Heart left ventricle (tissue), 16 donors: Measurements from ENCODE around the gene RHBDD2. TPM values are rescaled to one million over a fixed set of nuclear protein-coding genes. Genes with fewer than 3 reads are reported as not detected.

Experiments
- ATAC-seq, 4 donors: fragments of 200-7000 bp; cut with Tn5 transposase; one replicate each; pipeline ENCODE4 v1.9.1; 2020 to 2022; ENCODE audit warnings: moderate library complexity in 4 of 4, mild to moderate bottlenecking in 3 of 4, moderate number of reproducible peaks in 1 of 4
- DNase-seq, 5 donors: peaks; one replicate each; pipeline ENCODE4 v3.0.0-alpha.2; 2020
- H3K27ac ChIP-seq, 12 donors: fragments of 200-600 bp; sonication (generic) in 4 of 12; one replicate each; pipeline versions ENCODE4 v1.5.0 to v1.8.0; 2016 to 2022; ENCODE audit warnings: mild to moderate bottlenecking in 2 of 12
- H3K27me3 ChIP-seq, 9 donors: fragments of 200-600 bp; sonication (generic) in 2 of 9; one replicate each; pipeline versions ENCODE4 v1.5.1 to v1.8.0; 2016 to 2022; ENCODE audit warnings: mild to moderate bottlenecking in 3 of 9
- H3K36me3 ChIP-seq, 9 donors: fragments of 200-600 bp; sonication (generic) in 2 of 9; one replicate each; pipeline versions ENCODE4 v1.5.0 to v1.8.0; 2018 to 2022; ENCODE audit warnings: mild to moderate bottlenecking in 2 of 9
- H3K4me1 ChIP-seq, 12 donors: fragments of 200-600 bp; sonication (generic) in 4 of 12; one replicate each; pipeline versions ENCODE4 v1.5.0 to v1.8.0; 2016 to 2022; ENCODE audit warnings: mild to moderate bottlenecking in 3 of 12
- H3K4me3 ChIP-seq, 12 donors: fragments of 200-600 bp; sonication (generic) in 4 of 12; one replicate each; pipeline versions ENCODE4 v1.5.0 to v1.8.0; 2017 to 2022; ENCODE audit warnings: mild to moderate bottlenecking in 9 of 12, moderate library complexity in 4 of 12
- H3K9me3 ChIP-seq, 12 donors: fragments of 200-600 bp; sonication (generic) in 4 of 12; one replicate each; pipeline versions ENCODE4 v1.5.0 to v1.8.0; 2016 to 2022; ENCODE audit warnings: mild to moderate bottlenecking in 1 of 12
- POLR2A ChIP-seq, 2 donors: fragments of 450-650 bp; IDR thresholded peaks; one replicate each; pipeline ENCODE4 v1.6.1; 2017; ENCODE audit warnings: antibody characterized with exemption in 2 of 2, mild to moderate bottlenecking in 2 of 2, moderate library complexity in 2 of 2
- WGBS, 4 donors: extraction: QIAGEN DNeasy Blood & Tissue Kit in 2 of 4; methylation state at CpG; one replicate each; pipeline versions ENCODE4 v1.1.5 to v1.1.7; 2013 to 2018; 5-methylcytosine and 5-hydroxymethylcytosine counted together
- intact Hi-C, 10 donors: fragments of 100-400 bp; cut with DNase I; formaldehyde crosslinking; loops; one replicate each; pipeline versions ENCODE4 v1.11.1 to v1.14.2; 2022
- polyA plus RNA-seq, 2 donors: library from polyadenylated mRNA; stranded (reverse); fragments of 200-250 nt; gene quantifications; one replicate each; pipeline ENCODE4 v1.2.3, GENCODE V29; 2013
- total RNA-seq, 9 donors: library from RNA; depleted of rRNA in 2 of 9; stranded (reverse); fragments of >200 nt in 2 of 9; fragmentation: NEBNext Ultra II Directional in 3 of 9; extraction: Animal tissue kit (Norgen Biotek cat#: 25700) in 3 of 9; gene quantifications; one replicate each; pipeline versions ENCODE4 v1.1.0 to v1.2.4, GENCODE V29; 2016 to 2023
- TF ChIP-seq, protein P1 (sequence below), 12 donors: fragments of 200-600 bp; sonication (generic) in 4 of 12; IDR thresholded peaks; one replicate each; pipeline versions ENCODE4 v1.5.0 to v1.8.0; 2018 to 2022; ENCODE audit warnings: antibody characterized with exemption in 12 of 12, mild to moderate bottlenecking in 5 of 12
- donor health status: ischemic (EF 13 %, LVEDD 7.1; RV severe dilation, severe dysfunction).
- donor health status: healthy with polysubstance abuse.
- donor health status: DM: no; HTN: yes; CAD: no.
- donor health status: DM: no; HTN: no; CAD: no.
- donor health status: ischemic (EF 25% LVEDD 6.9; RV normal size, moderate dysfunction).
- donor health status: ischemic (EF 25% LVEDD 5.7; RV mildly dilated, moderate dysfunction).
- donor health status: healthy.
- donor health status: DM: yes; HTN: yes; CAD: no.
- donor health status: ischemic (EF 35%, LVEDD 5.7; RV mildly dilated, moderate dysfunction).
- donor health status: nonischemic (EF 11% LVEDD 7.7; RV severe dilation, severe dysfunction).
- donor health status: DM: yes; HTN: yes; CAD: no.
- donor health status: PGD.
- donor health status: ischemic (EF 29% LVEDD 5.4; RV normal size, mild dysfunction).
- donor health status: nonischemic (EF 23%, LVEDD 6.1; RV moderate dilation, normal function).

The RHBDD2 gene
- total and polyA plus RNA-seq, 11 donors, result 23.6 to 44.1 (median 32.5) TPM

DNA sequence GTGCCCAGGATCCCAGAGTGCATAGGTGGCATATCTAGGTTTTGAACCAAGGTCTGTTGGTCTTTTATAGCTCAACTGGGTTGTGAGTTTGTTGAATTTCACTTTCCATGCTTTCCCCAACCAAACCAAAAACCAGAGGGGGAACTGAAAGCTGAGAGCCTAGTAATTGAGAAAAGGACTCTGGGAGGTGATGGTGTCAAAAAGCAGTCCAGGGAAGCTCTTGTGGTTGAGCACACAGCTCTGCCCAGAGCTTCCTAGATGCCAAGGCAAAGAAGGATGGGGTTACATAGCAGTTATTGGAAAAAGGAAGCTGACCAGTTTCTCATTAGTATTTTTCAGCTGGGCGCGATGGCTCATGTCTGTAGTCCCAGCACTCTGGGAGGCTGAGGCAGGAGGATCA lies 46.1 kb downstream of the RHBDD2 start:
- TF ChIP-seq, protein P1, sequence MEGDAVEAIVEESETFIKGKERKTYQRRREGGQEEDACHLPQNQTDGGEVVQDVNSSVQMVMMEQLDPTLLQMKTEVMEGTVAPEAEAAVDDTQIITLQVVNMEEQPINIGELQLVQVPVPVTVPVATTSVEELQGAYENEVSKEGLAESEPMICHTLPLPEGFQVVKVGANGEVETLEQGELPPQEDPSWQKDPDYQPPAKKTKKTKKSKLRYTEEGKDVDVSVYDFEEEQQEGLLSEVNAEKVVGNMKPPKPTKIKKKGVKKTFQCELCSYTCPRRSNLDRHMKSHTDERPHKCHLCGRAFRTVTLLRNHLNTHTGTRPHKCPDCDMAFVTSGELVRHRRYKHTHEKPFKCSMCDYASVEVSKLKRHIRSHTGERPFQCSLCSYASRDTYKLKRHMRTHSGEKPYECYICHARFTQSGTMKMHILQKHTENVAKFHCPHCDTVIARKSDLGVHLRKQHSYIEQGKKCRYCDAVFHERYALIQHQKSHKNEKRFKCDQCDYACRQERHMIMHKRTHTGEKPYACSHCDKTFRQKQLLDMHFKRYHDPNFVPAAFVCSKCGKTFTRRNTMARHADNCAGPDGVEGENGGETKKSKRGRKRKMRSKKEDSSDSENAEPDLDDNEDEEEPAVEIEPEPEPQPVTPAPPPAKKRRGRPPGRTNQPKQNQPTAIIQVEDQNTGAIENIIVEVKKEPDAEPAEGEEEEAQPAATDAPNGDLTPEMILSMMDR (IDR thresholded peaks at IDR 0.05), result no peak
- TF ChIP-seq POLR2A (IDR thresholded peaks at IDR 0.05), result no peak
- 93 to 100% (median 95%) methylated on average over 2 of the region's 2 CpGs for WGBS, 4 donors
- peak overlapping the region in 4 of 12 donors; percentile 40 to 74 (median 56) for H3K27ac ChIP-seq
- ATAC-seq, result no peak
- no peaks in the 10 kb centered on the region for H3K27me3 ChIP-seq
- H3K9me3 ChIP-seq, result no peaks in the 10 kb centered on the region
- no peak overlapping the region for H3K4me3 ChIP-seq
- no peak for DNase-seq
- peaks cover 9 to 49% (median 27%) of the 10 kb centered on the region in 12 donors for H3K4me1 ChIP-seq
- H3K36me3 ChIP-seq, result peaks cover 0 to 11% (median 0%) of the 10 kb centered on the region in 9 donors
- intact Hi-C loops, result loop anchor here in 1 of 10 donors (5.0 kb wide), 1 partner anchor 32 kb away; no protein-coding TSS in a partner anchor

DNA sequence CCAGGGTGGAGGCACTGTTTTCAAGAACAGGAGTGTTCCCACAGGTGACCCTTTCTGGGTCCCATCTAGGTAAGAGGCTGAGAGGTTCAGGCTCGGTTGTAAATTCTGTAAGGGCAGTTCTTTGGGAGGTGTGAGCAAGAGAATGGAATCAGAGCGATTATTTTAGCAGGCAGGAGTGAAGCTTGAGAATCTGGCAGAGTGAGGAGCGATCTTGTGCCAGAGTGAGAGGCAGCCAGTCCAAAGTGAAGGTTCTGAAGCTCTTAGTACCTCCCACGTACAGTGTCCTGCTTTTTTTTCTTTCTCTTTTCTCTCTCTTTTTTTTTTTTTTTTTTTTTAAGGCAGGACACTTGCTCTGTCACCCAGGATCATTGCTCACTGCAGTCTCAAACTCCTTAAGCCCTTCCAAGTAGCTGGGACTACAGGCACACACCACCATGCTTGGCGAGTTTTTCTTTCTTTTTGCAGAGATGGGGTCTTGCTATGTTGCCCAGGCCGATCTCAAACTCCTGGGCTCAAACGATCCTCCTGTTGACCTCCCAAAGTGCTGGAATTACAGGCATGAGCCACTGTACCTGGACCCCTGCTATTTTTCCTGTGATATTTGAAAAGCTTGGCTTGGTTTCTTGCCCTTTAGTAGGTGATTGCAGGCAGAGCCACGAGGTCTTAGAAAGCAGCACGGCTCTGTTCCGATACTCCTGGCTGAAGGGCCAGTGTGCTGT lies 47.0 kb downstream of the RHBDD2 start:
- H3K9me3 ChIP-seq, result no peaks in the 10 kb centered on the region
- peak in 1 of 5 donors; percentile 46 for DNase-seq
- 63 to 71% (median 67%) methylated on average over 10 of the region's 10 CpGs for WGBS, 4 donors
- peaks cover 0 to 11% (median 0%) of the 10 kb centered on the region in 9 donors for H3K36me3 ChIP-seq
- no peaks in the 10 kb centered on the region for H3K27me3 ChIP-seq
- peaks cover 9 to 40% (median 22%) of the 10 kb centered on the region in 12 donors for H3K4me1 ChIP-seq
- ATAC-seq, result peak; percentile 64 to 82 (median 79)
- TF ChIP-seq POLR2A (IDR thresholded peaks at IDR 0.05), result no peak
- TF ChIP-seq, protein P1 (IDR thresholded peaks at IDR 0.05), result no peak
- H3K27ac ChIP-seq, result peak overlapping the region in 8 of 12 donors; percentile 2 to 74 (median 38)
- H3K4me3 ChIP-seq, result no peak overlapping the region
- intact Hi-C loops, result no loop called here

DNA sequence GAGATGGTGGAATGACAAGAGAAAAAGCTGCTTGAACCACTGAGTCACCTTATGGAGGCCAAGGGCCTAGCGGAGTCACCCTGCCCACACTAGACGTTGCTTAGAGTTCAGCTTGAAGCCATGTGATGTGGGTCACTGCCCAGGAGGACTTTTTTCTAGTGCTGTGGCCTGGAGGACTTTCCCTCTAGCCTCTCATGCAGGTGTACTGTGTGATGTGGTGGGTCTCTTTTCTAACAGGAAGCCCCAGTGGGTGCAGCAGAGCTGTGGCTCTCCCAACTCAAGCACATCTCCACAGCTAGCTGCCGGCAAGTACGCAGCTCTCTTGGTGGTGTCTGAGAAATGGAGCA lies 49.7 kb downstream of the RHBDD2 start:
- WGBS, 4 donors, result 79 to 100% (median 90%) methylated on average over 2 to 4 of the region's 4 CpGs
- H3K4me1 ChIP-seq, result peaks cover 0 to 33% (median 12%) of the 10 kb centered on the region in 12 donors
- no peak for DNase-seq
- H3K9me3 ChIP-seq, result peaks cover 0 to 2% (median 0%) of the 10 kb centered on the region in 12 donors
- H3K36me3 ChIP-seq, result peaks cover 0 to 11% (median 0%) of the 10 kb centered on the region in 9 donors
- H3K4me3 ChIP-seq, result no peak overlapping the region
- ATAC-seq, result no peak
- no peaks in the 10 kb centered on the region for H3K27me3 ChIP-seq
- no peak overlapping the region for H3K27ac ChIP-seq
- no peak for TF ChIP-seq POLR2A (IDR thresholded peaks at IDR 0.05)
- TF ChIP-seq, protein P1 (IDR thresholded peaks at IDR 0.05), result no peak
- intact Hi-C loops, result no loop called here

DNA sequence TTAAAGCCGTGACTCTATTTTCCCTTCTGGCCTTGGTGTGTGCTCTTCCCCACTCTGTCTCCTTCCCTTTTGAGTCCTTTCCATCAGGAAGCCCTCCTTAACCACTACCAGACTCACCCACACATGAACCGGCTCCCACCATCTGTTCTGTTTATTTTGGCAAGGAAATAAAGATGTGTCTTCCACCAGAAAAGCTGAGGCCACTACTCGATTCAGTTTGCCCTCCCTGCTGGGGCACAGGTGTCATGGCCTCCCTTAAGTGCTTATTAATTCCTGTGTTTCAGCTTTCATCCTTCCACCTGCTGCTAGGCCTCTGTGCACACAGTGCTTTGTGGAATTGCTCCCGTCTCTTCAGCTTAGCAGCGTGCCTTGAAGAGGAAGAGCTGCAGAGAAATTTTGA lies 52.8 kb downstream of the RHBDD2 start:
- intact Hi-C loops, result no loop called here
- Histone ChIP-seq H3K9me3 (peaks cover 0 to 13% (median 0%) of the 10 kb centered on the region in 12 donors), H3K36me3 (peaks cover 0 to 15% (median 0%) of the 10 kb centered on the region in 9 donors), H3K4me3 (no peak overlapping the region), H3K27me3 (no peaks in the 10 kb centered on the region), H3K4me1 (peaks cover 0 to 24% (median 5%) of the 10 kb centered on the region in 12 donors), H3K27ac (no peak overlapping the region)
- no peak for ATAC-seq
- no peak for TF ChIP-seq POLR2A (IDR thresholded peaks at IDR 0.05)
- TF ChIP-seq, protein P1 (IDR thresholded peaks at IDR 0.05), result no peak
- no peak for DNase-seq
- WGBS, 4 donors, result 68 to 73% (median 71%) methylated on average over 5 of the region's 5 CpGs
